GM19193 (cell line): ENCODE measurements around the gene GRIK3.

Experiments
- POLR2A ChIP-seq: IDR thresholded peaks from 4 replicates; pipeline ENCODE4 v1.6.1; 2011; ENCODE audit not compliant: insufficient read depth, insufficient read length; ENCODE audit errors: extremely low read depth

GRIK3 gene

DNA sequence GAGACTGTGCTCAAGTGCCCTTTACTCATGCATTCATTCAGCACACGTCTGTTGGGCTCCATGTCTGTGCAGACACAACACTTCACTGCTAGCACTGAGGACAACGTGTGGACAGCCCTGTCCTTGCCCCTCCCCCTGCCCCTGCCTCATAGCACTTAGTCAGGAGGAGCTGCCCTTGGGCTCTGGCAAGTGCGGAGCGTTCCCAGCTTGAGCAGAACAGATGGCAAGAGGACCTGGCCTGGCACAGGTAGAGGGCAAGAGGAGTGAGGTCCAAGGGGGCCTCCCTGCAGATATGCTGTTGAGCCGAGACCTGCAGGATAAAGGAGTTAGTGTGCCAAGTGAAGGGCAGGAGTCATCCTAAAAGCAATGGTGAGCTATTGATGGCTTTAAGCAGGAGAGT lies 81.3 kb downstream of the GRIK3 start:
- no peak for TF ChIP-seq POLR2A

DNA sequence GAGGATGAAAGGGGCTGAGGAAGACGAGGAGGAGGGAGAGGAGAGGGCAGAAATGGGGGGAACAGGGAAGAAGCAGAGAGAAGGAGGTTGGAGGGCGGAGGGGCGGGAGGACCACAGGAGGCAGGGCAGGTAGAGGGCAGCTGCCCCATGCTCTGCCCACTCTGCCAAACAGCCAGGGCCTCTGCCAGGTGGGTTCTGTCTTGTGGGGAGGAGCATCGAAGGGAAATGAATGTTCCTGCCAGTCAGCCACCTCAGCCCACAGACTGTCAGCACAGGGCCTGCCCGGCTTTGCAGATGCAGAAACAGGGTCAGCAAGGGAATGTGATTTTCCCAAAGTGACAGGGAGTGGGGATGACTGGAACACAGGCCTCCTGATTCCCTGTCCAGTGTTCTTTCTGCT lies 82.6 kb downstream of the GRIK3 start:
- TF ChIP-seq POLR2A = no peak

DNA sequence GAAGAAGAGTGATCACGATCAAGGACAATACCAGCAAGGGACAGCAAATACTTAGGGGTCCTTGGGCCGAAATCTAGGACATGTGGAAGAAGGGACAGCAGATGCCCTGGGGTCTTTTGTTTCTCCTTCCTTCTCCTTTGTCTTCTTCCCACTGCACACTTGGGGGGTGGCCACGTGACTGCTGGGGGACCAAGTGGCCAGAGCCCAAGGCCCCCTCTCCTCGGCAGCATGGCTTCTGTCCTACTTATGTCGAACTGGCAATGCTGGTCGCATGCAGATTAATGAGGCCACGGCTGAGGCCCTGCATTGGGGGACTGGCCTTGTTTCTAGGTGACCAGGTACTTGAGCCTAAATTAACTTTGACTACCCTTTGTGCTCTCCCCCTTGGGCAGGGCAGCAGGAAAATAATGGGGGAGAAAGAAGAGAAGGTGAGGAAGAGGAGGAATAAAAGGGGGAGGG lies 83.0 kb downstream of the GRIK3 start:
- TF ChIP-seq POLR2A = no peak

DNA sequence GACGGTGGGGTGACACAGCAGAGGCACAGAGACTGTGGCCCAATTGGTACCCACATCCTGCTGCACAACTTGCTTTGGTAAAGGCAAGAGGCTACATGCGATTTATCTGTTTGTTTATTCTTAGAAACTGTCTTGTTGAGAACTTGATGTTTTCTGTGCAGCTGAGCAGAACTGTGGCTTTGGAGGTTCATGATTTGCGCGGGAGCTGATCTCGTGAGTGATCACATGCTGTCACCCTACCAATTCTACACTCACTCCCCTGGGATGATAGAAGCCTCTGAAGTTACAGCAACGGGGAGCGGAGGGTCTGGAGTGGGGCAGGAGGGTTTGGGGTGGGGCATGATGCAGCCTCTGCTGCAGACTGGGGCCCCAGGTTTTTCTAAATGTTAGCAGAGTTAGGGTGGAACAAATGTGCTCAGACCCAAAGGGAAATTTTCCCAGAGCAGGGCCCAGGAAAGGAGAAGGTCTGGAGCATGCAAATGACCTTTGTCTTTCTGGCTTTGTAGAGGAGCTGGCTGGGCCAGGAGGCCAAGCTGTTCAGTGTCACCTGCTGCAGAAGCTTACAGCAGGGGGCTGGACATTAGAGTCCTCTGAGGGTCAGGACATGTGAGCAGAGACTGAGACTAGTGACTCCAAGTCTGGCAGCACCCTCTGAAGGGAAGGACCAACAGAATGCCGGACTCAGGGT lies 83.6 kb downstream of the GRIK3 start:
- no peak for TF ChIP-seq POLR2A

DNA sequence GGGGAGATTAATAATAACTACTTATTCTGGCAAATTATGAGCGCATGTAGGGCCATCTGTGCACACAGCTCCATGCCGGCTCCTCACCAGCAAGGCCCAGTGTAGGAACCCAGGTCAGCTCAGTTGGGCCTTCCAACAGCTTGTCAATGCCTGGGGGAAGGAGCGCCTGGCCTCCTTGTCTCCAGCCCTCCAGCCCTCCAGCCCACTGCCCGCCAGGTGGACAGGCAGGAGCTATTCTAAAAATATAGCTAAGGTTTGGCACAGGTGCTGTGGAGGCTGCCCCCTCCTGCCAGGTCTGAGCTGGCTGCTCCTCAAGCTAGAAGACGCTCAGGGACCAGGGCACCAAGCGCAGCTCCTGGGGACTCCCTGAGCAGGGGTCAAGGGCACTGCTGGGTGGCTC lies 85.7 kb downstream of the GRIK3 start:
- no peak for TF ChIP-seq POLR2A

DNA sequence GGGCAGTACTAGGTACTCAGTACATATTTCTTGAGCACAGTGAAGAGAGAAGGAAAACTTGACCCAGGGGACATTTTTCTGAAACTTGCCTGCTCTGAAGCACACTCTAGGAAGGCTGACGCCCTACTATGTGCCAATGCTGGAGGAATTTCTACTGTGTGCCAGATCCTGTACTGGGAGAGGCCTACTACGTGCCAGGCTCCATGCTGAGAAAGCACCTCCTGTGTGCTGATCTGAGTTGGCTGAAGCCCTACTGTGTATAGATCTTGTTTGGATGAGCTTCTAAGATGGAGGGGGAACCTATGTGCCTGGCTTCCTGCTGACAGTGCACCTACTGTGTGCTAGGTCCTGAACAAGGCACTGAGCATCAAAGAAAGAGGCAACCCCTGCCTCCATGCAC lies 86.2 kb downstream of the GRIK3 start:
- TF ChIP-seq POLR2A = no peak

DNA sequence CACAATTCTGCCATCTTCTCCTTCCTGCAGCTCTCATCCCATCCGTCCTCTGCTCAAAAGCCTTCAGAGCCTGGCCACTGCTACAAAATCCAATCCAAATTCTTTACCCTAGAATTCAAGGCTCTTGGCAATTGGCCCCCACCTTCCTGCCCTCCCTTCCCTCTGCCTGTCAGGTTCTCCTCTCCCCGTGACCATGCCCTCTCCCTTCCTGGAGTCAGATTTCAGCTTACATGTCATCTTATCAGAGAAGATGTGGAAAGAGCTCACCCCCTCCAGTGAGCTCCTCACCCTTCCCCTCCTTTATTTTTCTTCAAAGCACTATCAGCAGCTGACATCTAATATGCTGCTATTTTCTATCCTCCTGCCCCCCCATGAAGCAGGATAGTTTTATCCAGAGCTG lies 86.9 kb downstream of the GRIK3 start:
- no peak for TF ChIP-seq POLR2A

DNA sequence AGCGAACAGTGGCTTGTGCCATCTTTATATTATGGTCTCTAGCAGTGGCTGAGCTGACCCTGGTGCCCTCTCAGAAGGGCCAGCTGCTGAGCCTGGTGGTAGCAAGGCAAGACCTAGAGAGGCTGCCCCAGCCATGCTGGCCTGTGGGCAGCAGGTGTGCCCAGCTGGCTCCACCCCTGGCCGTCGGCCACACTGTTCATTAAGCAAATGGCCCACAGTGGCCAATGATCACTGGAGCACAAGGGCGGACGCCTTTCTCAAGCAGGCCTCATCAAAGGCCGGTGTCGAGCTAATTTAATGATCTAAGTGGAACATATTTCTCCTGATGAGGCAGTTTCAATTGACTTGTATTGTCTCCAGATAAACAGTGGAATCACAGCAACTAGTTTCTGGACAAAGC lies 89.4 kb downstream of the GRIK3 start:
- no peak for TF ChIP-seq POLR2A

DNA sequence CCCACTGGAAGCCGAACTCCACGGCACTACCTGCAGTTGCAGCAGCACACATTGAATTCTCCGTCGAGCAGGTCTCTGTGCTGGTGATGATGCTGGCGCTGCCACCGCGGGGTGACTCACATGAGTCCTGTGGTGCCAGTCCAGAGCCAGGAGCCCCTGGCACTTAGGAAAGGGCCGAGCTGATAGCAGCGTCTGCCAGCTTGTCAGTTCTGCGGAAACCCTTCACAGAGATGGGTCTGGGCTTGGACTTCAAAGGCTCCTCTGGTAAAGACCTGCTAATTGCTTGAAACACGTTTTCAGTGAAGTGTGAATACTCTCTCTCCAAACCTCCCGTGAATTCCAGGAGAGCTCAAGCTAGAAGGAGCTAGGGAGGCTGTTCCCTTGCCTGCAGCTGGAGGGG lies 92.2 kb downstream of the GRIK3 start:
- no peak for TF ChIP-seq POLR2A

DNA sequence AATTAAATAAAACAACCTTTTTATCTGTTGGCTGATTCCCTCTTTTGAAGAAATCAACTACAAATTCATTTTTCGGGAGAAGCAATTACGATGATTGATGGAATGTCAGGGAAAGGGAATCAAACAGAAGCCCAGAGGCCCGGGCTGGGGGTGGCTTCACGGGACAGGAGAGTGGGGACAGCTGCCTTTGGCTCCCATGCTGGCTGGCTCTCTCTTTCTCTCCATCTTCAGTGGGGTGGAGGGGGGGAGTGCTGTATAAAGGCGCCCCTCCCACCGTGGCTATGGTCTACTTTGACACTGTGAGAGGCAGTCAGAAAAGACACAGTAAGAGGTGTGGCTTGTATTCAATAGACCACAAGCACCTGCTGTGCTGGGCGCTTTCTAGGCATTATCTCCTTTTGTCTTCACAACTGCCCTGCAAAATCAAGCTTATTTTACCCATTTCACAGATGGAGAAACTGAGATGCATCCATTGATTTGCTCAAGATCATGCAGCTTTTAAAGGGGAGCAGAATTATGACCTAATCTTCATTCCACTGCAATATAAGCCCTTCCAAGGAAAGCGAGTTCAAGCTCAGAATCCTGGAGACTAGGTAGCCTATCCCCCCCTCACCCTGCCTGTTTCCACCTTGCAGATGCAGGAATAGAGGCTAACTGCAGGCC lies 92.9 kb downstream of the GRIK3 start:
- no peak for TF ChIP-seq POLR2A

DNA sequence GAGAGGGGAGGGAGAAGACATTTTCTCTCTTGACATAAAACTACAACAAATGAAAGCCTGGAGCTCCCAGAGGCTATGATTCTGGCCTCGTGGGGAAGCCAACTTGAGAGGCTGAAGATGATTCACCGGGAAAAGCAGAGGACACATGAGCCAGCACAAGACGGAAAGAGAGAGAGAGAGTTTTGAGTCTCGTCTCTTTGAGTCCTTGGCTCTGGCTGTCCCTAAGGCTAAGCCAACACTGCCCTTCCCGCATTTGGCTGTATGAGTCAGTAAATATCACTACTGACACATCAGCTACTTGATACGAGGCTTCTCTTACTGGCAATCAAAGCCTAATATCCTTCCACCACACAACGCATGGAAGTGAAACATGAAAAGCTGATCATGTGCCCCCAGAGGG lies 95.5 kb downstream of the GRIK3 start:
- TF ChIP-seq POLR2A = no peak

DNA sequence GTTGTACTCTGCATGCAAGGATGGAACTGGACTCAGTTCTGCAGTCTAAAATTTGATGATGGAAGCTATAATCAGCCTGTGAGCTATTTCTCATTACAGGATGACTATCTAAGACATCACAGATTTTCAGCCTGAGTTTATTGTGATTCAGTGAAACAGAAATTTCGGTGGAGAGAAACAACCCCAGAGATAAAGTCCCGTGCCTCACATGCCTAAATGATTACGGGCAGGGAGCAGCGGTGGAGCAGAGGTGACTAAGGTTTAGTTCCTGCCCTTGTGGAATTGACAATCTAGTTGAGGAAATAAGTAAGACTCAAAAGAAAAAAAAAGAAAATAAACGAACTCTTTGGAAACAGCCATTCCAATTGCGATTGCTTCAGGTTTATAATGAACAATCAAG lies 96.9 kb downstream of the GRIK3 start:
- no peak for TF ChIP-seq POLR2A

DNA sequence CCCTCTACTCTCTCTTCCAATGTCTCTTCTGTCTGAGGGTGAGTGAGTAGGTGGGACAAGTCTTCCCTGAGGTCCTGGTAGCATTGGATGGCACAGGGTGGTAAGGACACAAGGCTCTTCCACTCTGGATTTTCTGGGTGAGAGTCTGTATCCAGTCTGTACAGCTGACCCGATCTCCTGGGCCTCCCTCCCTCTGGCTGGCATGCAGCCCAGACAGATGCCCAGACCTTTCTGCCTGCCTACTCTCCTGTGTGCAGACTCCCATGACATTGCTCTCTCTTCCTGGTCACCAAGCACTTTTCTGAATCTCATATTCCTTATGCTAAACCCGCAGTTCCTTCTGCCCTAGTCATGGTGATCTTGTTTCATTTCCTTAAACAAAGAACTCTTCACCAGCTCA lies 100.3 kb downstream of the GRIK3 start:
- TF ChIP-seq POLR2A = no peak

DNA sequence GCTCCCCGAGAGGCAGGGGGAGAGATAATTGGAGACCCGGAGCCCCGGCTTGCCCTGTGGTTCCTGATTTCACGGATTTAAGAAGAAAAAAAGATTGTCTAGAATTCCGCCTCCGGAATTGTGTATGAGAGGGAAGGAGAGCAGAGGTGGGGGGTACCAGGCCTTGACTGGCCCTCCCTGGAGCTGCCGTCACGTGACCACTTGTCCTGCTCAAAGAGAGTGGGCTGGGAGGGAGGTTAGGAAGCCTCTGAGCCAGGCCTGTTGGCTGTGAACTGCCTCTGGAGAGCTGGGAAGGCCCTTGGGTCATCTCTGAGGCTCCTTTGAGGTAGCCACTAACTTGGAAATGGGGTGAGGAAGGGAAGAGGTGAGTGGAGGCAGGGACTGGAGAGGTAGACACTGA lies 106.5 kb downstream of the GRIK3 start:
- TF ChIP-seq POLR2A = no peak

DNA sequence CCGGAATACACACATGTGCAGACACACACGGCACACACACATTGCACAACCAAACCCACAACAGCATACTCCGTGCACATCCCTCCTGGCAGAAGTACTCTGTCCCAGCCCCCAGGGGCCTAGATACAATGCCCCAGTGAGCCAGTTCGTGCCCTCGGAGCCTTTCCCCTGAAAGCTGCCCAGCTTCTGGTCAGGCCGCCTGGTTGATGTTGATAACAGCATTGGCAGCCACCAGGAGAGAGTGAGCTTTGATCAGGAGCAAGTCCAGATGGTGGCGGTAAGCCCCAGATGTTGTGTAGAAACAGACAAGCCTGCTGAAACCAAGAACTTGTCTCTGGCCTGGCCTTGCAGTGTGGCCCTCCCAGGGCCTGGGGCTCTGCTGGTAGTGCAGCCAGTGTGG lies 109.1 kb downstream of the GRIK3 start:
- TF ChIP-seq POLR2A = no peak

DNA sequence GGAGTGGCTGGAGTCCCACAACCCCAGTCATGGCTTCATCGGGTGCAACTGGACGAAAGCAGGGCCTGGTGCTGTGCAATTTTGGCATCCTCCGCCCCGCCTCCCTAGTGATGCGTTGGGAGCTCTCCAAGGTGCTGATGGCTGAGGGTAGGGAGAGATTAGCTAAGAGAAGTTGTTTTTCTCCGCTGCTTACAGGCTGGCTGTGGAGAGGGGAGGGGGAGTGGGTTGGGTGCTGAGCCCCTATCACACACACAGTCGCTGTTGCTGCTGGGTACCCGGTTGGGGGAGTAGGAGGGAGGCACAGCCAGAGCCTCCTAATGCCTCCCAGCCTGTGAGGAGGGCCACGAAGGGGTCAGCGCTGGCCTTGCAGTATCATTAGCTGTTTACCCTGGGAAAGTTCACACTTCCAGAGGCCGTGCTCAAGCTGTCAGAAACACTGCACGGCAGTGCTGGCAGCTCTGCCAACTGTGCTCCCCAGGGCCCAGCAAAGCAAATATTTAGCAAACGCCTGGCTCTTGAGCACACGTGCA lies 110.0 kb downstream of the GRIK3 start:
- TF ChIP-seq POLR2A = no peak
